Measurements from ENCODE around the gene CATSPER1.

CATSPER1 gene

DNA sequence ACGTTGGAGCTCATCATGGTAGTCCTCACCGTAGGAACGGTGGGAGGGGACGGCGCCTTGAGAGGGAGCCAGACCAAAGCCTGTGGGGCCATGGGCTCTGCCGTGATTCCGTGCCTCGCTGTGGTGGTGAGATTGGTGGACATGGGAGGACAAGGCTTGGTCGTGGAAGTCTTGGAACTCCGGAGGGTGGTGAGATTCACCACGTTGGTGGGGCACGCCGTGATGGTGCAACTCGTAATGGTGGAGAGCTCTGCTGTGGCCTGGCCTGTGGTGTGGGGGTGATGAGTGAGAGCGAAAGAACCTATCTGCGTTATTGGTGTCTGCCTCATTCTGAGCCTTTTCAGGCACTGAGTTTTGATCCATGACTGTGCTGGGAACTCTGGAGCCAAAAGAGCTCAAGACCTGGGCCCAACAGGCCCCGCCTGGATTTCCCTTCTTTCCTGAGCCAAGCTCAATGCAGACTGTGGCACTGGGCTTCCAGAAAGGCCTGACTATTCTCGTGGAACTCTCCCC lies at the start of gene CATSPER1:
CATSPER1 (minus strand) TSS at position 463 of the 513 bp plus-strand sequence; CDS start at position 363, 100 bp downstream.
- no peak for DNase-seq
- in situ Hi-C loops (cut with MboI; ENCODE audit: low pct_unique_long_range_greater_than_20kb, low sequenced_read_pairs): no loop called here

DNA sequence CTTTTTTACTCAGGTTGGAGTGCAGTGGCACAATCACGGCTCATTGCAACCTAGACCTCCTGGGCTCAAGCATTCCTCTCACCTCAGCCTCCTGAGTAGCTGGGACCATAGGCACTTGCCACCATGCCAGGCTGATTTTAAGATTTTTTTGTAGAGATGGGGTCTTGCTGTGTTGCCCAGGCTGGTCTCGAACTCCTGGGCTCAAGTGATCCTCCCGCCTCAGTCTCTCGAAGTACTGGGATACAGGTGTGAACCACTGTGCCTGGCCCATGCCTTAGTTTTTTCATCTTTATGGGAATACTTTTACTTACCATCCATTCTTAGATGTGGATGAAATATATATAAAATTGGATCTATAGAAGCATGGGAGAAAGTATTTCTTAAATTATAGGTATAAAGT lies 49.0 kb upstream of the CATSPER1 start:
- no peak for DNase-seq
- in situ Hi-C loops (cut with MboI; ENCODE audit: low pct_unique_long_range_greater_than_20kb, low sequenced_read_pairs): no loop called here

DNA sequence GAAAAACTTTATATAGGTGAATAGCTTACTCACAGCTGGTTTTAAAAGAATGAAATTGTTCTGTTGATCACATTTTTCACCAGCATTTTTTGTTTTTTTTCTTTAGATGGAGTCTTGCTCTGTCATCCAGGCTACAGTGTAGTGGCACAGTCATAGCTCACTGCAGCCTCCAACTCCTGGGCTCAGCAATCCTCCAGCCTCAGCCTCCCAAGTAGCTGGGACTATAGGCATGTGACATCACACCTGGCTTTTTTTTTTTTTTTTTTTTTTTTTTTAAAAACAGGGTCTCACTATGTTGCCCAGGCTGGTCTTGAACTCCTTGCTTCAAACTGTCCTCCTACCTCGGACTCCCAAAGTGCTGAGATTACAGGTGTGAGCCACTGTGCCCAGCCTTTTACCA lies 47.4 kb upstream of the CATSPER1 start:
- no peak for DNase-seq
- in situ Hi-C loops (cut with MboI; ENCODE audit: low pct_unique_long_range_greater_than_20kb, low sequenced_read_pairs): no loop called here

DNA sequence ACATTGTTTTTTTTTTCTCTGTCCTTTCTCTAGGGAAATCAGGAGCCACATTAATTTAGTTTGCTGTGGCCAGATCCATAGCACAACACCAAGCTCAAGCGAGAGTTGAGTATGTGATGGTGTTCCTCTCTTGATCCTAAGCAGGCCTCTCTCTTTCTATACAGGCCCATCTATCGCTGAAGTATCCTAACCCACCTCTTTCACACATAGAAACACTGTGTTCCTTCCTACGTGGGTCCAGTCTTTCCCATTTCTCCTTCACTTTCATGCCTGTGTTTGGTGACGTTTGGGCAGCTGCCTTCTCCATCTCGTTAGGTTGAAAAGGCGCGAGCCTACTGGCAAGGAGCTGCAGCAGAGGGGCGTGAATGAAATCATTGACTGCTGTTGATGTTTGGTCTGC lies 46.2 kb upstream of the CATSPER1 start:
- in situ Hi-C loops (cut with MboI; ENCODE audit: low pct_unique_long_range_greater_than_20kb, low sequenced_read_pairs): no loop called here

DNA sequence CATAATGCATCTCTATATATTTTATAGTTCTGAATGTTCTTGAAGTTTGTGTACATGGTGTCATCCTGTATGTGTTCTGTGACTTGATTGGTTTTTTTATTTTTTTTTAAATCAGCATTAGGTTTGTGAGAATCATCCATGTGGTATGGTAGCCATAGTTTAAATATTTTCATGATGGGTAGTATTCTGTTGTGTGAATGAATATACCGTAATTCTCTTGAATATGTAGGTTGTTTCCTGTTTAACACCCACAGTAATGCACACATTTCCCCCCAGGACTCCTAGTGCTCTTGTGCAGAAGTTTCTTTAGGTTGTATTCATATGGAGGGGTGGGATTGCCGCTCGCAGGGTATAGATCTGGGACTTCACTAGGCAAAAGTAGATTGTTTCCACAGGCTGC lies 45.8 kb upstream of the CATSPER1 start:
- no peak for DNase-seq
- in situ Hi-C loops (cut with MboI; ENCODE audit: low pct_unique_long_range_greater_than_20kb, low sequenced_read_pairs): no loop called here

More for the DNA sequence above, 46.2 kb upstream of the CATSPER1 start:
- DNase-seq: no peak

DNA sequence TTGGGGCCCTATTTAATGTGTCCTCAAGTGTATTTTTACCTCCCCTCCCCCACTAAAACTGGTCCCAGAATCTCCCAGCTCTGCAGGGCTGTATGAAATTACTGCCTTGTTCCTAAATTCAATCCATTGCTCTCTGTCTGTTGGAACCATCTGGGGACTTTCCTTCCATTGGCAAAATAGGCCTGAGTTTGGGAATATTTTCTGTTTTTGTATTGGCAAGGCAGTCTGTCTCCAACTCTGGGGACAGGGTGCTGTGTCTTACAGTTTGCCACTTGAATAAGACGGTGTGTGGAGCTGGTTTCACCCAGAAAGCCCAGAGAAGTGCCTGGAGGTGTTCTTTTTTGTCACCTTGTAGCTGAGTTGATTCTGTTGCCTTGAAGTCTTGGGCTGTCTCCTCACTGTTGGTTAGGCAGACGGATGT lies 45.1 kb upstream of the CATSPER1 start:
- in situ Hi-C loops (cut with MboI; ENCODE audit: low pct_unique_long_range_greater_than_20kb, low sequenced_read_pairs): no loop called here
- no peak for DNase-seq

DNA sequence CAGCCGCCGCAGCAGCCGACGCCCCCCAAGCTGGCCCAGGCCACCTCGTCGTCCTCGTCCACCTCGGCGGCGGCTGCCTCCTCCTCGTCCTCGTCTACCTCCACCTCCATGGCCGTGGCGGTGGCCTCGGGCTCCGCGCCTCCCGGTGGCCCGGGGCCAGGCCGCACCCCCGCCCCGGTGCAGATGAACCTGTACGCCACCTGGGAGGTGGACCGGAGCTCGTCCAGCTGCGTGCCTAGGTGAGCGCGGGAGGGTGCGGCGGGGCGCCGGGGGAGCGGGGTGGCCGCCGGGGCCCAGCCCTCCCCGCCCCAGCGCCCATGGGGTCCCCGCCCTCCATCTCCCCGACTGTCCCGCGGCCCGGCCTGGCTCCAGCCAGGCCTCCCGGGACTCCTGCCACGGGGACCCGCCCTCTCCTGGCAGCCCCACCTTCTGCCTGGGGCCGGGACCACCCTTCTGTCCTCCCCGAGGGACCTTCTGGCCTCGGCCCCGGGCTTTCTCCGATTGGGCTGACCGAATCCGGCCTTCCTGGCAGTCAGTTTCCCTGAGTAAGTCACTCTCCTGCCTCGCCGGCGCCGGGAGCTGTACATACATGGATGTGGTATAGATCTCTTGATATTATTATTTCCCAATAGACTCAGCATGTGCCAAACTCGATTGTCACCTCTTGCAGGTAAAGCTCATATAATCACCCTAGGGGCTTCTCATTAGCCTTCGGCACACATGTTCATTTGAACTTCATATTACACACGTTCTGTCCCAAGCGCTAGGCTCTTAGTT lies 44.5 kb upstream of the CATSPER1 start:
- no peak for DNase-seq
- in situ Hi-C loops (cut with MboI; ENCODE audit: low pct_unique_long_range_greater_than_20kb, low sequenced_read_pairs): no loop called here

DNA sequence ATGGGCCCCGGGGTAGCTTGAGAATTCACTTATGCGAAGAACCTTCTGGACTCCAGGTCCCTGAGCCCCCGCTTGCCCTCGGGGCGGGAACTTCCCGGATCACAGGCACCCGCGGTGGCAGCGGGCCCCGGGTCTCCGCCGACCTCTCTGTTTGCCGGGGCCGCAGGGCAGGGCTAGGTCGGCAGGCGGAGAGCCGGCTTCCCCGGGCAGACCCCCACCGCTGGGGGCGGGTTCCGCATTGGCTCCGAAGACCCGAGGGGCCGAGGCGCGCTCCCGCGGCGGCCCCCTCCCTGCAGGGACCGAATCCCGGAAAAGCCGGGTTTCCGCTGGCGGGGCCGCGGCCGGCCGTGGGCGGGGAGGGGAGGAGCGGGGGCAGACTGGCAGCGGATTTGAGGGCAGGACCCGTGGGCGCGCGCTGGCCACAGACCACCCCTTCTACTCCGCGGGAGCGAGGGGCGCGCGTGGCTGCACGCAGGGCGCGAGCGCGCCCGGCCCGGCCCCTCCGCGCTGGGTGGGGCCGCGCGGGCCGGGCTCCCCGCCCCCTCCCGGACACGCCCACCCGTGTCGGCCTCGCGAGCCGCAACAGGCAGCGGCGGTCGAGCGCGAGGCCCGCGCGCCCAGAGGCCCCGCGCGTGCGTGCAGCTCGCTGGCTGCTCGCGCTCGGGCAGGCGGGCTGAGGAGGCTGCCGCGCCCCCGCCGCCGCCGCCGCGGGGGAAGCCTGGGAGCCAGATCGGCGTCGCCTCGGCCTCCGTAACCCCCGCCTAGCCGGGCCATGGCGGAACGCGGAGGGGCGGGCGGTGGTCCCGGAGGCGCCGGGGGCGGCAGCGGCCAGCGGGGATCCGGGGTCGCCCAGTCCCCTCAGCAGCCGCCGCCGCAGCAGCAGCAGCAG lies 43.7 kb upstream of the CATSPER1 start, which contains the start of gene PACS1:
PACS1 (plus strand) TSS at position 558 of the 889 bp plus-strand sequence; CDS start at position 773, 215 bp downstream.
- in situ Hi-C loops (cut with MboI; ENCODE audit: low pct_unique_long_range_greater_than_20kb, low sequenced_read_pairs): no loop called here
- DNase-seq: peak; percentile 70

DNA sequence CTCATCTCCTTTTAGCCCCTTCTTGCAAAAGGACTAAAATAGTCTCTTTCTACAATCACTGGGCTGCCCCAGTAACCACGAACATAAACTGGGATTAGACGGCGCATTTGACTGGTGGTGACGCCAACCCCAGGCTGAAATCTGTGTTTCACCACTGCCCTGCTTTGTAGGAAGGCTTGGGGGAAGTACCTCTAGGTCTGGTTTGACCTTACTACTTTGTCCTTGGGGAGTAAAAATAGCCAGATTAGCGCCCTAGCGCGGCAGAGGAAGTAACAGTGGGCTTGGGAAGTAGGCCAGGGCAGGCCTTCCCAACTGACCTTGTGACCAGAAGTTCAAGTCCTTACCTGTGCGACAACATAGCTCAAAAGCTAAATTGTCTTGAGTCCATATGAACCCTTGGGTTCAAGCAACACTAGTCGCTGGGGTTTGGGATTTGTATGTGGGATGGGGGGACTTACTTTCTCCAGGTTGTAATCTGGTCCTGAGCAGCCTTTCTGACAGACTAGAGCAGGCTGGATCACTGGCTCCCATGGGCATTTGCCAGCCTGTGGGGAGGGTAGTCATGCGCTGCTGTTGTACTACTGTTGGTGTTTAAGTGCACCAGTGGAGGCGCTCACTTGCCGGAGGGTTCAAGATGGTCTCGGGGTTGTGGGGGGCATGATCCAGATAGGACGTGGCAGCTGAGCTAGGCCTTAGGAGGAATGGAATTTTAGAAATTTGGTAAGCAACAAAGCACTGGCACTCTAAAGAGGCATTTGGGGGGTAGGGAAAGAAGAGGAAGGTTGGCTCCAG lies 42.8 kb upstream of the CATSPER1 start:
- DNase-seq: peak; percentile 27
- in situ Hi-C loops (cut with MboI; ENCODE audit: low pct_unique_long_range_greater_than_20kb, low sequenced_read_pairs): no loop called here

DNA sequence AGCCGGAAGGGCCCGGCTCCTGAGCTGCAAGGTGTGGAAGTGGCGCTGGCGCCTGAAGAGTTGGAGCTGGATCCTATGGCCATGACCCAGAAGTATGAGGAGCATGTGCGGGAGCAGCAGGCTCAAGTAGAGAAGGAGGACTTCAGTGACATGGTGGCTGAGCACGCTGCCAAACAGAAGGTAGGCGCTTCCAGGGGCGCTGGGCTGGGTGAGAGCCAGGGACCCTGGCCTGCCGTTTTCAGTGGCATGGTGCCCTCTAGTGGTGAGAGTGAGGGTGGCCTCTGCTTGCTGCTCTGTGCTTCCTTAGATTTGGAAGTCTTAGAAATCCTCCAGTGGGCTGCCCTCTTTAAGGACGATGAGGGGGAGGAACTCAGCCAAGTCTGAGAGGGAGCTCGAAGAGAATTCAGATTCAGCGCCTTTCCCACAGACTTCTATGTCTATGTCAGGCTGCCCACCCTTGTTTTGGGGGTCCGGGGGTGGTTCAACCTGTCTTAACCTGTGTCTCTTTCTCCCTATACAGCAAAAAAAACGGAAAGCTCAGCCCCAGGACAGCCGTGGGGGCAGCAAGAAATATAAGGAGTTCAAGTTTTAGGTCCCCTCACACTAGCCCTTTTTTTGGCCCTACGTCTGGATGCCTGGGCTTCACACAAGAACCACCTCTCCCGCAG lies 42.0 kb upstream of the CATSPER1 start:
- in situ Hi-C loops (cut with MboI; ENCODE audit: low pct_unique_long_range_greater_than_20kb, low sequenced_read_pairs): no loop called here
- DNase-seq: peak; percentile 85

DNA sequence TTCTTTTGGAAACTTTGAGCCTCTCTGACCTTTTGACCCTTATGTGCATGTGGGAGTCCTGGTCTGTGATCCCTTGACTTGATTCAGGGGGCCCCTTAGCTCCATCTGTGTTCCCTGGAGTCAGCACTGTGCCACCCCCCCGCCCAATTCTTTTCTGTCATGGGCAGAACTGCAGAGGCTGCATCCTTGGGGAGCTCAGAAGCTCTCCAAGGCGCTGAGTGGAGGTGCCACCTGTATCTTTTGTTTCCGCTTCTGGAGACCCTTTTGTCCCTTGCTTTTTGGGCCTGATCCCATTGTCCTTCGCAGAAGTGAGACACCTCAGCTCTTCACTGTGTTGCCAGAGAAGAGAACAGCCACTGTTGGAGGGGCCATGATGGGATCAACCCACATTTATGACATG lies 41.4 kb upstream of the CATSPER1 start:
- in situ Hi-C loops (cut with MboI; ENCODE audit: low pct_unique_long_range_greater_than_20kb, low sequenced_read_pairs): no loop called here

DNA sequence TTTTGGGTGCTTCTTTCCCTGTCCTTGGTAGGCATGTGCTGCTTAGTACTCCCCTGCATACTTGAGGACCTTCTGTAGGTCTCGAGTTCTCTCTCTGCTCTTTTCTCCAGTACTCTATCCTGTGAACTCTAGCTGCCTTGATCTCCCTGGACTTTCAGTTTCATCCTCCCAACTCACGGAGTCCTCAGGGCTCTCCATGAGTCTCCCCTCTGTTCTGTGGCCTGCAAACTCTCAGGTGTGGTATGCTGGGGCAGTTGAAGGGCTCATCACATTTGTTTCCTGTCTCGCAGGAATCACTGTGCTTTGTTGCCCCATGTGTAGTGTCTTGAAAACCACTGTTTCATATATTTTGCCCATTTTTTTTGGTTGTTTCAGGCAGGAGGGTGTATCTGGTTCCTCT lies 40.5 kb upstream of the CATSPER1 start:
- in situ Hi-C loops (cut with MboI; ENCODE audit: low pct_unique_long_range_greater_than_20kb, low sequenced_read_pairs): no loop called here
- no peak for DNase-seq

More for the DNA sequence above, 41.4 kb upstream of the CATSPER1 start:
- no peak for DNase-seq

DNA sequence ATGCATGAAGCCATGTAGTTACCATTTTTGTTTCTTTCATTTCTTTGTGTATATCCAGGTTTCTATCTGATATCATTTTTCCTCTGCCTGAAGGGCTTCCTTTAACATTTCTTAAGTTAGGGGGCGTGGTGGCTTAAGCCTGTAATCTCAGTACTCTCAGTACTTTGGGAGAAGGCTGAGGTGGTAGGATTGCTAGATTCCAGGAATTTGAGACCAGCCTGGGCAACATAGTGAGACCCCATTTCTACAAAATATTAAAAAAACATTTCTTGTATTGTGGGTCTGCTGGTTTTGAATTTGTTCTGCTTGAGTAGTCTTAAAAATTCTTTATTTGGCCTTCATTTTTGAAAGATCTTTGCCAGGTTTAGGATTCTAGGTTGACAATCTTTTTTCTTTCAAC lies 38.3 kb upstream of the CATSPER1 start:
- in situ Hi-C loops (cut with MboI; ENCODE audit: low pct_unique_long_range_greater_than_20kb, low sequenced_read_pairs): no loop called here

DNA sequence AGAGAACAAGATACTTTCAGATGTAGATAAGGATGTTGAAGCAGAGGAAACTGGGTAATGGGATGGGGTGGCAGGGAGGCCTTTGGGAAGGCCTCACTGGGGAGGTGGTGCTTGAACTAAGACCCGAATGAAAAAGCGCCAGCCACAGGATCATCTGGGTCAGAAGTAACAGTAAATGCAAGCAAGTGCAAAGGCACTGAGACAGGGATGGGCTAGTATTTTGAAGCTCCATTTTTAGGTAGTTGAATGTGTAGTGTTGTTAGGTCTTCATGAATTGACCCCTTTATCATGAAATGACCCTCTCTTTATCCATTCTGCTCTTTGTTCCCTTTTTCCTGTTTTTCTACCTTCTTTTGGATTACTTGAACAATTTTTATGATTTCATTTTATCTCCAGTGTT lies 37.6 kb upstream of the CATSPER1 start:
- in situ Hi-C loops (cut with MboI; ENCODE audit: low pct_unique_long_range_greater_than_20kb, low sequenced_read_pairs): no loop called here
- DNase-seq: no peak

More for the DNA sequence above, 38.3 kb upstream of the CATSPER1 start:
- no peak for DNase-seq

DNA sequence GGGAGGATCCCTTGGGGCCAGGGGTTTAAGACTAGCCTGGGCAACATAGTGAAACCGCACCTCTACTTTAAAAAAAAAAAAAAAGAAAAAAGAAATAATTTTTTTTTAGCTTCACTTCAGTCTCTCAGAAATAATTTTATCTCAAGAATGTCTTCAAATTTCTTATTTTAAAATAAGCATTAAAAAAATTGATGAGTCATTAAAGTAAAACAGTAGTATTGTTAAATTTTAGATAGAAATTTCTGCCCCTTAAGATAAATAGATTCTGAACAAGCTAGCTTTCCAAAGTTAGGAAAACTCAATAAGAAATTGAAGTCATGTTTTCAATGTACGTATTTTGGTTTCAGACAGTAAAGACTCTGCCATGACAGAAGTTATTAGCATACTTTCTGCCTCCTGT lies 36.1 kb upstream of the CATSPER1 start:
- DNase-seq: no peak
- in situ Hi-C loops (cut with MboI; ENCODE audit: low pct_unique_long_range_greater_than_20kb, low sequenced_read_pairs): no loop called here

DNA sequence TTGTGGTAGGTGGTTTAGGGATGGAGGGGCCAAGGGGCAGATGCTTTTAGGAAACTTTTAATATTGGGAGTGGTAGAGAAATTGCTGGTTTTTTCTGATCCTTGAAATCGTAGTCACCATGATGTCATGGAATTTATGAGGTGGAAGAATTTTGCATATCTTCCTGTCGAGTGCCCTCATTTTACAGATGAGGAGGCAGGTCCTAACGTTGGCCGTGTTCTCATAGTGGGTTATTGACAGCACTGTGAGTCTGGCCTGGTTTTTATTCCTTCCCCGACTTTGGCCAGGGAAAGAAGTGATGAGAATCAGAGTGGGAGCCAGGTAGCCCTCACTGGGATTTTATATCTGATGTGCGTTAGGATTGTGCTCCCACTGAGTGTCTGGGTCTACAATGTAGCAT lies 35.0 kb upstream of the CATSPER1 start:
- in situ Hi-C loops (cut with MboI; ENCODE audit: low pct_unique_long_range_greater_than_20kb, low sequenced_read_pairs): no loop called here

DNA sequence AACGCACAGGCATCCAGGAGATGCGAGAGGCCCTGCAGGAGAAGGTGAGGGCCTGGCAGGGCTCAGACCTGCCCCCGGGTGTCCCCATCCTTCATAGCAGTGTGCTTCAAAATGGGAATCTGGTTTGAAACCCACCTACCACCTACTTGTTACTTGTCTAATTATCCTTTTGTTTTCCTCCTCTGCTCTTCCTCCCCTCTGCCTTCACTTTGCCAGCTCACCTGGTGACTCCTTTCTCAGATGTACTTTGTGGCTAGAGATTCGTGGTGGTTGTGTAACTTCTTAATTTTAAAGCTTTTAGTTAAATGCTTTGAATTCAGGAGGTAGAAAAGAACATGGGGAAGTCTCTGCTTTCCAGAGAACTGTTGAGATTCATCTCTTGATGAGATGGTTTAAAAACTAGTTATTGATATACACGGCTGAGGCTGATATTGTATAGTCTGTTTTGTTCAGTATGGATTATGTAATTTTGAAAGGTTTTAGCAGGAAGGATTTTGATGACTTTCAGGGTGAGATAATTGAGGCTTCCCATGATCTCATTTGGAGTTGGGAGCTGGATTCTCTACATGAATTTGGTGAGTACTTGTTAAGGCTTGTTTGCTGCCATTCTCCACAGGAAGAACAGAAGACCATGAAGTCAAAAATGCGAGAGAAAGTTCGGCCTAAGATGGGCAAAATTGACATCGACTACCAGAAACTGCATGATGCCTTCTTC lies 33.8 kb upstream of the CATSPER1 start:
- no peak for DNase-seq
- in situ Hi-C loops (cut with MboI; ENCODE audit: low pct_unique_long_range_greater_than_20kb, low sequenced_read_pairs): no loop called here

More for the DNA sequence above, 35.0 kb upstream of the CATSPER1 start:
- no peak for DNase-seq

DNA sequence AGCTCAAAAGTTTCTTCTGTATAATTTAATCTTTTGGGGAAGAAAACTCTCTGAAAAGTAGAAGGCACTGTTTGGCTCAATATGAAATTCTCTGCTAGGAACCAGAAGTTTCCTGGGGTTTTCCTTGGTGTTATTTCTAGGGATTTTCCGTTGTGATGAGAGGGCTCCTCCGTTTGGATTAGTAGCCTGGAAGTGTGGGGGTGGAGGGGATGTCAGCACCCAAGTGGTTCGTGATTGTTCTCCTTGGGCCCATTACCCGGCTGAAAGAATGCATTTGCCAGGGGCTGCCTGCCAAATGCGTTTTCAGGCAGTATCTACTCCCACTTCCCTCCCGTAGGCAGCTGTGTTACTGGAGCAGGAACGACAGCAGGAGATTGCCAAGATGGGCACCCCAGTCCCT lies 30.2 kb upstream of the CATSPER1 start:
- DNase-seq: no peak
- in situ Hi-C loops (cut with MboI; ENCODE audit: low pct_unique_long_range_greater_than_20kb, low sequenced_read_pairs): no loop called here
